Suprapubic skin (tissue), 3 donors: ENCODE data around the gene ROR2.

Experiments used
- POLR2A ChIP-seq, 2 donors: fragments of 450-650 bp; IDR thresholded peaks; one replicate each; pipeline ENCODE4 v1.6.1; 2017; ENCODE audit warnings: antibody characterized with exemption in 2 of 2, mild to moderate bottlenecking in 2 of 2, moderate library complexity in 2 of 2
- TF ChIP-seq, protein P1 (sequence below), 2 donors: fragments of 200-600 bp in 1 of 2; fragments of 450-650 bp in 1 of 2; sonication (generic) in 1 of 2; IDR thresholded peaks; one replicate each; pipeline ENCODE4 v1.5.1; 2016 to 2019; ENCODE audit warnings: antibody characterized with exemption in 2 of 2, mild to moderate bottlenecking in 1 of 2, moderate library complexity in 1 of 2

GRCh38 chr9:91611582-91611981, 338.4 kb downstream of the ROR2 start:
- TF ChIP-seq, protein P1, sequence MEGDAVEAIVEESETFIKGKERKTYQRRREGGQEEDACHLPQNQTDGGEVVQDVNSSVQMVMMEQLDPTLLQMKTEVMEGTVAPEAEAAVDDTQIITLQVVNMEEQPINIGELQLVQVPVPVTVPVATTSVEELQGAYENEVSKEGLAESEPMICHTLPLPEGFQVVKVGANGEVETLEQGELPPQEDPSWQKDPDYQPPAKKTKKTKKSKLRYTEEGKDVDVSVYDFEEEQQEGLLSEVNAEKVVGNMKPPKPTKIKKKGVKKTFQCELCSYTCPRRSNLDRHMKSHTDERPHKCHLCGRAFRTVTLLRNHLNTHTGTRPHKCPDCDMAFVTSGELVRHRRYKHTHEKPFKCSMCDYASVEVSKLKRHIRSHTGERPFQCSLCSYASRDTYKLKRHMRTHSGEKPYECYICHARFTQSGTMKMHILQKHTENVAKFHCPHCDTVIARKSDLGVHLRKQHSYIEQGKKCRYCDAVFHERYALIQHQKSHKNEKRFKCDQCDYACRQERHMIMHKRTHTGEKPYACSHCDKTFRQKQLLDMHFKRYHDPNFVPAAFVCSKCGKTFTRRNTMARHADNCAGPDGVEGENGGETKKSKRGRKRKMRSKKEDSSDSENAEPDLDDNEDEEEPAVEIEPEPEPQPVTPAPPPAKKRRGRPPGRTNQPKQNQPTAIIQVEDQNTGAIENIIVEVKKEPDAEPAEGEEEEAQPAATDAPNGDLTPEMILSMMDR (IDR thresholded peaks at IDR 0.05), result no peak
- no peak for TF ChIP-seq POLR2A (IDR thresholded peaks at IDR 0.05)
